Upper lobe of right lung (tissue), 1 donor: ENCODE measurements around the gene ARRDC3. TPM values are rescaled to one million over a fixed set of nuclear protein-coding genes. Genes with fewer than 3 reads are reported as not detected.

Experiments used
- ATAC-seq: fragments of 200-7000 bp; cut with Tn5 transposase; one replicate; pipeline ENCODE4 v1.9.1; 2020; ENCODE audit warnings: mild to moderate bottlenecking, moderate library complexity
- DNase-seq: peaks from one replicate; pipeline ENCODE4 v3.0.0-alpha.2; 2020
- H3K27ac ChIP-seq: fragments of 200-600 bp; one replicate; pipeline ENCODE4 v1.8.0; 2022
- H3K27me3 ChIP-seq: fragments of 200-600 bp; one replicate; pipeline ENCODE4 v1.8.0; 2022; ENCODE audit warnings: mild to moderate bottlenecking
- H3K36me3 ChIP-seq: fragments of 200-600 bp; one replicate; pipeline ENCODE4 v1.8.0; 2022
- H3K4me1 ChIP-seq: fragments of 200-600 bp; one replicate; pipeline ENCODE4 v1.8.0; 2022
- H3K4me3 ChIP-seq: fragments of 200-600 bp; one replicate; pipeline ENCODE4 v1.8.0; 2022; ENCODE audit warnings: mild to moderate bottlenecking
- H3K9me3 ChIP-seq: fragments of 200-600 bp; one replicate; pipeline ENCODE4 v1.8.0; 2022
- CTCF ChIP-seq: fragments of 200-600 bp; IDR thresholded peaks from one replicate; pipeline ENCODE4 v1.8.0; 2022; ENCODE audit warnings: antibody characterized with exemption
- intact Hi-C: fragments of 100-400 bp; cut with DNase I; formaldehyde crosslinking; loops from one replicate; pipeline ENCODE4 v1.11.0; 2022
- total RNA-seq: library from RNA; stranded (reverse); fragmentation: NEBNext Ultra II Directional; extraction: Animal tissue kit (Norgen Biotek cat#: 25700); gene quantifications from one replicate; pipeline ENCODE4 v1.2.1, GENCODE V29; 2021
- donor health status: DM: no; HTN: yes; CAD: no; lungs with severe emphysema.

The ARRDC3 gene
- total RNA-seq, 1 donor from 2014 or later: 103 TPM

GRCh38 chr5:91409304-91409703 is 26.2 kb upstream of the ARRDC3 start:
- H3K9me3 ChIP-seq: no peaks in the 10 kb centered on the region
- intact Hi-C loops: loop anchor here (10.0 kb wide), 1 partner anchor 545 kb away; no protein-coding TSS in a partner anchor
- ATAC-seq: no peak

GRCh38 chr5:91408710-91409109 is 25.6 kb upstream of the ARRDC3 start:
- intact Hi-C loops: loop anchor here (10.0 kb wide), 1 partner anchor 544 kb away; no protein-coding TSS in a partner anchor
- ATAC-seq: no peak
- no peak for DNase-seq

More at GRCh38 chr5:91409304-91409703, 26.2 kb upstream of the ARRDC3 start:
- Histone ChIP-seq H3K27ac (no peak overlapping the region), H3K4me1 (no peaks in the 10 kb centered on the region), H3K4me3 (no peak overlapping the region), H3K27me3 (no peaks in the 10 kb centered on the region), H3K36me3 (no peaks in the 10 kb centered on the region)
- no peak for DNase-seq
- TF ChIP-seq CTCF: no peak

GRCh38 chr5:91407204-91407603 is 24.1 kb upstream of the ARRDC3 start:
- Histone ChIP-seq H3K36me3 (no peaks in the 10 kb centered on the region), H3K9me3 (no peaks in the 10 kb centered on the region), H3K27ac (no peak overlapping the region), H3K27me3 (no peaks in the 10 kb centered on the region), H3K4me1 (no peaks in the 10 kb centered on the region), H3K4me3 (no peak overlapping the region)
- DNase-seq: no peak
- ATAC-seq: no peak
- intact Hi-C loops: loop anchor here (10.0 kb wide), 1 partner anchor 542 kb away; no protein-coding TSS in a partner anchor
- TF ChIP-seq CTCF: no peak

More at GRCh38 chr5:91408710-91409109, 25.6 kb upstream of the ARRDC3 start:
- Histone ChIP-seq H3K36me3 (no peaks in the 10 kb centered on the region), H3K27me3 (no peaks in the 10 kb centered on the region), H3K9me3 (no peaks in the 10 kb centered on the region), H3K4me1 (no peaks in the 10 kb centered on the region), H3K4me3 (no peak overlapping the region), H3K27ac (no peak overlapping the region)
- no peak for TF ChIP-seq CTCF

GRCh38 chr5:91403438-91403837 is 20.3 kb upstream of the ARRDC3 start:
- DNase-seq: no peak
- H3K4me1 ChIP-seq: no peaks in the 10 kb centered on the region
- H3K36me3 ChIP-seq: no peaks in the 10 kb centered on the region
- intact Hi-C loops: loop anchor here (10.0 kb wide), 1 partner anchor 539 kb away; no protein-coding TSS in a partner anchor
- ATAC-seq: no peak
- no peak for TF ChIP-seq CTCF
- H3K27ac ChIP-seq: no peak overlapping the region
- H3K9me3 ChIP-seq: no peaks in the 10 kb centered on the region
- no peaks in the 10 kb centered on the region for H3K27me3 ChIP-seq
- no peak overlapping the region for H3K4me3 ChIP-seq

- no peaks in the 10 kb centered on the region for H3K9me3 ChIP-seq
These were observed 18.1 kb upstream of the ARRDC3 start for GRCh38 chr5:91401175-91401574.

More at GRCh38 chr5:91401175-91401574, 18.1 kb upstream of the ARRDC3 start:
- ATAC-seq: no peak
- no peak overlapping the region for H3K27ac ChIP-seq
- intact Hi-C loops: loop anchor here (10.0 kb wide), 1 partner anchor 536 kb away; no protein-coding TSS in a partner anchor
- no peaks in the 10 kb centered on the region for H3K4me1 ChIP-seq
- H3K4me3 ChIP-seq: no peak overlapping the region
- DNase-seq: no peak
- no peaks in the 10 kb centered on the region for H3K27me3 ChIP-seq
- TF ChIP-seq CTCF: no peak
- no peaks in the 10 kb centered on the region for H3K36me3 ChIP-seq
